NCI-H2107 treated with DMSO at 0.1 percent for 48 hours (cell line): ENCODE measurements around the gene MPHOSPH8.
"Not testable (repeated sequence)": the region's sequence is repeated elsewhere in the genome, so short reads cannot be mapped to it uniquely, and the experiment has no call there.

Source experiments
- DNase-seq: peaks from one replicate; lab custom pipeline; 2025; ENCODE audit not compliant: unreplicated experiment; lab: John Stamatoyannopoulos, UW

The MPHOSPH8 gene

GRCh38 chr13:19680751-19681150 is 47.3 kb downstream of the MPHOSPH8 start:
- no peak for DNase-seq

GRCh38 chr13:19681517-19681916 is 48.1 kb downstream of the MPHOSPH8 start:
- peak; percentile 59 for DNase-seq

GRCh38 chr13:19685034-19685433 is 51.6 kb downstream of the MPHOSPH8 start:
- no peak for DNase-seq

- DNase-seq: no peak
Measured at GRCh38 chr13:19685437-19685836, 52.0 kb downstream of the MPHOSPH8 start.

GRCh38 chr13:19691447-19691846 is 58.0 kb downstream of the MPHOSPH8 start:
- DNase-seq: not testable (repeated sequence)

GRCh38 chr13:19695428-19695827 is 62.0 kb downstream of the MPHOSPH8 start:
- no peak for DNase-seq

GRCh38 chr13:19695829-19696228 is 62.4 kb downstream of the MPHOSPH8 start:
- DNase-seq: no peak

- DNase-seq: not testable (repeated sequence)
Measured at GRCh38 chr13:19700963-19701362, 67.5 kb downstream of the MPHOSPH8 start.

GRCh38 chr13:19701619-19702018 is 68.2 kb downstream of the MPHOSPH8 start:
- DNase-seq: not testable (repeated sequence)

GRCh38 chr13:19704256-19704655 is 70.8 kb downstream of the MPHOSPH8 start:
- DNase-seq: not testable (repeated sequence)

- not testable (repeated sequence) for DNase-seq
Measured at GRCh38 chr13:19709039-19709438, 75.6 kb downstream of the MPHOSPH8 start.

GRCh38 chr13:19709782-19710181 is 76.3 kb downstream of the MPHOSPH8 start:
- not testable (repeated sequence) for DNase-seq

GRCh38 chr13:19713186-19713965 is 79.9 kb downstream of the MPHOSPH8 start:
- DNase-seq: no peak

- DNase-seq: no peak
Measured at GRCh38 chr13:19720039-19720438, 86.6 kb downstream of the MPHOSPH8 start.
